ENCODE data around the gene TMPRSS3. TPM values are rescaled to one million over a fixed set of nuclear protein-coding genes. Genes with fewer than 3 reads are reported as not detected.

The TMPRSS3 gene
- total RNA-seq, 4 donors from 2014 or later, result 5.0 to 12.6 (median 6.2) TPM

DNA sequence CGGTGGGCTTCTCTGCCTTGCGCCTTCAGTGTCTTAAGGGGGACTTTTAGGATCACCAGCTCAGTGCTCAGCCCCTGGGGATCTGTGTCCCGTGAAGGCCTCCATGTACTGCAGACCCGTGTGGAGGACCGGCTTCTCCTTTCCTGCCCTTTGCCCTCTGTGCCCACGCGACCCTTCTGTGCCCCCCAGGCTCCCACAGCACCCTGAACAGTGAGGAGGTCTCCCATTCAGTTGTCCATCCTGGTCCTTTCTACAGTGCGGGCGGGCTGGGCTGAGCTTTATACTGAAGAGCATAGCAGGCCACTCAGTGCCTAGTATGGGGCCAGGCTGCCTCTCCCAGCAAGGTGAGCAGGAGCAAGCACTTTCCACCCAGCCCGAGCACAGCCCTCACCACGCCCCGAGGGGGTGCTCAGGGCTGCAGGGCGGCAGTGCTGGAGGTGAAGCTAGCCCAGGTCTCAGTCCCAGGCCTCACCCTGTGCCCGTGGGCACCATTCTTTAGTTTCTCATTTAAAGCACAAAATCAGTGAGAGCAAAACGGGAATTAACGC, 21.9 kb downstream of the TMPRSS3 start:
- intact Hi-C loops (cut with DNase I), result no loop called here
- 84 to 91% methylated on average over 14 to 16 of the region's 16 CpGs for WGBS, 2 donors
- Histone ChIP-seq H3K4me1 (peaks cover 14 to 24% of the 10 kb centered on the region in 2 donors), H3K27ac (no peak overlapping the region), H3K36me3 (no peaks in the 10 kb centered on the region), H3K27me3 (no peaks in the 10 kb centered on the region), H3K9me3 (no peaks in the 10 kb centered on the region), H3K4me3 (replicated peaks in 1 of 3) (no peak overlapping the region)
- no peak for TF ChIP-seq POLR2A (IDR thresholded peaks at IDR 0.05)
- TF ChIP-seq, protein P1, sequence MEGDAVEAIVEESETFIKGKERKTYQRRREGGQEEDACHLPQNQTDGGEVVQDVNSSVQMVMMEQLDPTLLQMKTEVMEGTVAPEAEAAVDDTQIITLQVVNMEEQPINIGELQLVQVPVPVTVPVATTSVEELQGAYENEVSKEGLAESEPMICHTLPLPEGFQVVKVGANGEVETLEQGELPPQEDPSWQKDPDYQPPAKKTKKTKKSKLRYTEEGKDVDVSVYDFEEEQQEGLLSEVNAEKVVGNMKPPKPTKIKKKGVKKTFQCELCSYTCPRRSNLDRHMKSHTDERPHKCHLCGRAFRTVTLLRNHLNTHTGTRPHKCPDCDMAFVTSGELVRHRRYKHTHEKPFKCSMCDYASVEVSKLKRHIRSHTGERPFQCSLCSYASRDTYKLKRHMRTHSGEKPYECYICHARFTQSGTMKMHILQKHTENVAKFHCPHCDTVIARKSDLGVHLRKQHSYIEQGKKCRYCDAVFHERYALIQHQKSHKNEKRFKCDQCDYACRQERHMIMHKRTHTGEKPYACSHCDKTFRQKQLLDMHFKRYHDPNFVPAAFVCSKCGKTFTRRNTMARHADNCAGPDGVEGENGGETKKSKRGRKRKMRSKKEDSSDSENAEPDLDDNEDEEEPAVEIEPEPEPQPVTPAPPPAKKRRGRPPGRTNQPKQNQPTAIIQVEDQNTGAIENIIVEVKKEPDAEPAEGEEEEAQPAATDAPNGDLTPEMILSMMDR (IDR thresholded peaks at IDR 0.05), result no peak
- no peak for DNase-seq

DNA sequence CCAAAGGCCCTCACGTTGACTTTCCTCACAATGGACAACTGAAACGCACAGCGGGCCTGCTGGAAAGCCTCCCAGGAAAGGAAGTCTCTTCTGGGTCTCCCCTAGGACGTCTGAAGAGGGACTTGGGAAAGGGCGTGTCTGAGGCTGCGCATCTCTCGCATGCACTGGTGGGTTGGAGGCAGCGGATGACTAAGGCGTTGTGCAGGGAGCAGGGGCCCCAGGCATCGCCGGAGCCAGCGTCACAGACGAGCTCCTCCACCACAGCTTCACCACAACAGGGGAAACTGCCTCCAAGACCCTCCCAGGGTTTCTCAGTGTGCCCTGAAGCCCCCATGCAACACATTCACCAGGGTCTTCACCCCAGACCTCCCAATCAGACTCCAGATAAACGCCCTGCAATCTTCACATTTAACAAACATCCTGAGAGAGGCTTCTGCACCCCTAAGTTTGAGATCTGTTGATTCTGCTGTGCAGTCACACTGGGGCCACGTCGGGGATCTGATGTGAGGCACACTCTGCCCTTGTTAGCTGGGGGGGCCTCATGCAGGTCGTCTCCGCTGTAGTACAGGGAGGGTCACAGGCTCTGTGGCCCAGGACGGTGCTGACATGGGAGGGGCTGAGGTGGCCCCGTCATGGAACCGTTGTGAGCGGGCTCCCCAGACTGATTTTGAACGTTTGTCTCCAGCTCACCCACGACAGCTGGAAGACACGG, 22.5 kb downstream of the TMPRSS3 start:
- TF ChIP-seq, protein P1 (IDR thresholded peaks at IDR 0.05), result no peak
- no peak for TF ChIP-seq POLR2A (IDR thresholded peaks at IDR 0.05)
- Histone ChIP-seq H3K9me3 (no peaks in the 10 kb centered on the region), H3K27me3 (no peaks in the 10 kb centered on the region), H3K36me3 (no peaks in the 10 kb centered on the region), H3K27ac (no peak overlapping the region), H3K4me1 (peaks cover 14 to 24% of the 10 kb centered on the region in 2 donors), H3K4me3 (replicated peaks in 1 of 3) (no peak overlapping the region)
- WGBS, 2 donors, result 81 to 83% methylated on average over 23 to 25 of the region's 25 CpGs
- intact Hi-C loops (cut with DNase I), result no loop called here
- no peak for DNase-seq

DNA sequence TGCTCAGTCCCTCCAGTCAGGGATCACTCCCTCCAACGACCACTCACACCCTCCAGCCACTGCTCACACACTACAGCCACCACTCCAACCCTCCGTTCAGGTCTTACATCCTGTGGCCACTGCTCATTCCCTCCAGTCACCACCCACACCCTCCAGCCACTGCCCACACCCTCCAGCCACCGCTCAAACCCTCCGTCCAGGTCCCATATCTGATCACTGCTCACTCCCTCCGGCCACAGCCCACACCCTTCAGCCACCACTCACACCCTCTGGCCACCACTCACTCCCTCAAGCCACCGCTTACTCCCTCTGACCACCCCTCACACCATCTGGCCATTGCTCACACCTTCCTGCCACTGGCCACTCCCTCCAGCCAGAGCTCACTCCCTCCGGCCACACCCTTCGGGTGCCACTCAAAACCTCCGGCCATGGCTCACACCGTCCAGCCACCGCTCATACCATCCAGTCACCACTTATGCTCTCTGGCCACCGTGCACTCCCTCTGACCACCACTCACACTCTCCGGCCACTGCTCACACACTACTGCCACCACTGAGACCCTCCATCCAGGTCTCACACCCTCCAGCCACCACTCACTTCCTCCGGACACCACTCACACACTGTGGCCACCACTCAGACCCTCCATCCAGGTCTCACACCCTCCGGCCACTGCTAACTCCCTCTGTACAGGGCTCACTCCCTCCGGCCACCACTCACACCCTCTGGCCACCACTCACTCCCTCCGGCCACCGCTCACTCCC, 24.8 kb downstream of the TMPRSS3 start:
- no peak overlapping the region for H3K4me3 ChIP-seq (replicated peaks in 1 of 3)
- H3K4me1 ChIP-seq, result peaks cover 8% of the 10 kb centered on the region in 2 donors
- no peaks in the 10 kb centered on the region for H3K36me3 ChIP-seq
- no peaks in the 10 kb centered on the region for H3K9me3 ChIP-seq
- WGBS, 2 donors, result 80 to 85% methylated on average over 18 of the region's 18 CpGs
- DNase-seq, result no peak
- no peak overlapping the region for H3K27ac ChIP-seq
- intact Hi-C loops (cut with DNase I), result no loop called here
- no peaks in the 10 kb centered on the region for H3K27me3 ChIP-seq
- TF ChIP-seq, protein P1 (IDR thresholded peaks at IDR 0.05), result no peak
- TF ChIP-seq POLR2A (IDR thresholded peaks at IDR 0.05), result no peak

DNA sequence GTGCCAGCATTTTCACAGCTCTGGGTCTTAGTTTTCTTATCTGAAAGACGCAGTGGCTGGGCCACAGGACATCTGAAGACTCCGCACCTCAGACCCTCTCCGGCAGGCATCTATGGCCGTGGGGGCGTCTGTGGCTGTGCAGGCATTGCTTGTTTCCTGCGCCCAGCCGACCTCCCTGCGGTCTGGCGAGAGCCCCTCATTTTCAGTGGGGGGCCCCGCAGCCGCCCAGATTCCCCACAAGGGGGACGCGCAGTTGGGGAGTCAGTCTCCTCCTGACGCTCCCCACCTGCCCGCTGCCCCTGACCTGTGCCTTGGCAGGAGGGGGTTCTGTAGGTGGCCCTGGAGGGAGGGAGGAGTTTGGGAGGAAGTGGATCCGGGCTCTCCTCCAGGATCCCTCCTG, 26.0 kb downstream of the TMPRSS3 start:
- H3K9me3 ChIP-seq, result no peaks in the 10 kb centered on the region
- no peaks in the 10 kb centered on the region for H3K4me1 ChIP-seq
- H3K27ac ChIP-seq, result no peak overlapping the region
- DNase-seq, result no peak
- WGBS, 2 donors, result 89 to 93% methylated on average over 5 to 16 of the region's 16 CpGs
- no peak overlapping the region for H3K4me3 ChIP-seq (replicated peaks in 1 of 3)
- no peaks in the 10 kb centered on the region for H3K36me3 ChIP-seq
- intact Hi-C loops (cut with DNase I), result no loop called here
- H3K27me3 ChIP-seq, result no peaks in the 10 kb centered on the region
- TF ChIP-seq, protein P1 (IDR thresholded peaks at IDR 0.05), result no peak
- TF ChIP-seq POLR2A (IDR thresholded peaks at IDR 0.05), result no peak

Measured in thyroid gland (tissue), 4 donors.